Measurements from ENCODE around the gene ANO9. TPM values are rescaled to one million over a fixed set of nuclear protein-coding genes. Genes with fewer than 3 reads are reported as not detected.

ANO9 gene
- total RNA-seq, 3 donors from 2014 or later = 0.32 to 14.2 (median 9.8) TPM

GRCh38 chr11:409600-410483, 32.0 kb downstream of the ANO9 start:
- no peak for DNase-seq (ENCODE audit: low spot score in 2 of 2)
- Histone ChIP-seq H3K27ac (no peak overlapping the region), H3K9me3 (no peaks in the 10 kb centered on the region), H3K36me3 (no peaks in the 10 kb centered on the region), H3K27me3 (no peaks in the 10 kb centered on the region), H3K4me1 (peaks cover 0 to 6% of the 10 kb centered on the region in 2 donors), H3K4me3 (no peak overlapping the region)
- intact Hi-C loops (cut with DNase I; ENCODE audit: low total_unique reads) = no loop called here
- TF ChIP-seq POLR2AphosphoS5 (IDR thresholded peaks at IDR 0.05) (no peak), POLR2A (IDR thresholded peaks at IDR 0.05) (no peak), CTCF (IDR thresholded peaks at IDR 0.05) (no peak)

GRCh38 chr11:409008-409599, 32.7 kb downstream of the ANO9 start:
- no peak overlapping the region for H3K27ac ChIP-seq
- no peak for TF ChIP-seq POLR2AphosphoS5 (IDR thresholded peaks at IDR 0.05)
- TF ChIP-seq POLR2A (IDR thresholded peaks at IDR 0.05) = no peak
- no peak for TF ChIP-seq CTCF (IDR thresholded peaks at IDR 0.05)
- no peaks in the 10 kb centered on the region for H3K27me3 ChIP-seq
- H3K36me3 ChIP-seq = no peaks in the 10 kb centered on the region
- H3K4me3 ChIP-seq = no peak overlapping the region
- no peak for DNase-seq (ENCODE audit: low spot score in 2 of 2)
- intact Hi-C loops (cut with DNase I; ENCODE audit: low total_unique reads) = no loop called here
- peaks cover 0 to 6% of the 10 kb centered on the region in 2 donors for H3K4me1 ChIP-seq
- H3K9me3 ChIP-seq = no peaks in the 10 kb centered on the region

GRCh38 chr11:408154-409007, 33.4 kb downstream of the ANO9 start:
- Histone ChIP-seq H3K9me3 (no peaks in the 10 kb centered on the region), H3K4me1 (peaks cover 0 to 6% of the 10 kb centered on the region in 2 donors), H3K27ac (no peak overlapping the region), H3K27me3 (no peaks in the 10 kb centered on the region), H3K4me3 (no peak overlapping the region), H3K36me3 (no peaks in the 10 kb centered on the region)
- DNase-seq (ENCODE audit: low spot score in 2 of 2) = no peak
- intact Hi-C loops (cut with DNase I; ENCODE audit: low total_unique reads) = no loop called here
- TF ChIP-seq CTCF (IDR thresholded peaks at IDR 0.05) = no peak
- no peak for TF ChIP-seq POLR2AphosphoS5 (IDR thresholded peaks at IDR 0.05)

- TF ChIP-seq CTCF (IDR thresholded peaks at IDR 0.05) (no peak), POLR2A (IDR thresholded peaks at IDR 0.05) (no peak), POLR2AphosphoS5 (IDR thresholded peaks at IDR 0.05) (no peak)
These were observed 34.1 kb downstream of the ANO9 start for GRCh38 chr11:407651-408123.

More at GRCh38 chr11:407651-408123, 34.1 kb downstream of the ANO9 start:
- Histone ChIP-seq H3K27ac (peak overlapping the region; percentile 33 to 68), H3K4me1 (peaks cover 0 to 6% of the 10 kb centered on the region in 2 donors), H3K4me3 (peak overlapping the region in 2 of 3 donors; percentile 51 to 76), H3K27me3 (no peaks in the 10 kb centered on the region), H3K36me3 (no peaks in the 10 kb centered on the region), H3K9me3 (no peaks in the 10 kb centered on the region)
- DNase-seq (ENCODE audit: low spot score in 2 of 2) = no peak
- intact Hi-C loops (cut with DNase I; ENCODE audit: low total_unique reads) = no loop called here

All from breast epithelium (tissue), 4 donors.